ENCODE measurements around the gene LRRC74A. TPM values are rescaled to one million over a fixed set of nuclear protein-coding genes. Genes with fewer than 3 reads are reported as not detected.
"Not testable (repeated sequence)": the region's sequence is repeated elsewhere in the genome, so short reads cannot be mapped to it uniquely, and the experiment has no call there.

The LRRC74A gene
- total RNA-seq, 1 experiment from 2014 or later, result not detected

DNA sequence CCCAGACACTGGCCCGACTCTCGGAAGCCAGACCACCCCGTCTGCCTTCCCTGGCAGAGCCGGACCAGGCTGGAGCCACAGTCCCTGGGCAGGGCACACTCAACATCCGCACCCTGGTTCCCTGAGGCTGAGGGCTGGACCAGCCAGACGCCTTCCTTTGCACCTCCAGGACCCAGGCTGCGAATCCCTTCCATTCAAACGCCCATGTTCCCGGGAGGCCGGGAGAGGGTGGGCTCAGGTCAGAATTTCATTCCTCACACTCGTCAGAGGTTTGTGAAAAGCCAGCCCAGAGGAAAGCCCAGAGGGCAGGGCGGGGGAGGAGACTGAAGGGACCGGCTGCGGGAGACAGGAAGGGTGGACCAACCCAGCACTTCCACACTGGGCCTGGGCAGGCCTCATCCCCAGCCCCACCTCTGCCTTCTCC lies 58.7 kb downstream of the LRRC74A start:
- no peak for DNase-seq (ENCODE audit: low read depth)

DNA sequence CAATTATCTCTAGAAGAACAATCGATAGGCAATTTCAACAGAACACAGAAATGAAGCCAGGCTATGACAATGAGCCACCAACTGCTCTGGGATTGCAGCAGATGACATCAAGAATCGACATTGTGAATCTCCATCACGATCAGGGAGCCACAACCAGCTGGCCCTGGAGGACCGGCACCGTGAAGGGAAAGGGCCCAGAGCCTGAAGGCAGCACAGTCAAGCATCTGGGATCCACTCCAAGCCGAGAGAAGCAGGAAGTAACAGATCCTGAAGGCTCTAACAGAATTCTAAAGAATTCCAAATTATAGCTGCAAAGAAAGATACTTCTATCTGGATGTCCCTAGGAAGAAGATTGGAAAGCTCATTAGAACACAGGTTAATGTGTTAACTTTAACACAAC lies 61.0 kb downstream of the LRRC74A start:
- DNase-seq (ENCODE audit: low read depth), result peak; percentile 79

DNA sequence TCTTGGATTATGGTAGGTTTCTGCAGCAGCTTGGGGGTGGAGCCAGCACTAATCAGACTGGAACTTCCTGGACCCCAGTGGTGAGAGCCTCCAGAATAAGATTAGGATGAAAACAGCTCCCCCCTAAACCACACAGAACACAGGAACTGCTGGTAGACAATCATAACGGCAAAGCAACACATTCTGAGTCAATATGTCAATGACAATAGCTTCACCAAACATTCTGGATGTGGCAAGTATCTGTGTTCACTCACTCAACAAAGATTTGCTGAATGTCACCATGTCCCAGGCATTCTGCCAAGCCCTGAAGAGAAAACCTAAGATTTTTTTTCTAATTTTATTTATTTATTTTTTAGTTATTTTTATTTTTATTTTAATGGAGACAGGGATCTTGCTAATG lies 65.2 kb downstream of the LRRC74A start:
- no peak for DNase-seq (ENCODE audit: low read depth)

DNA sequence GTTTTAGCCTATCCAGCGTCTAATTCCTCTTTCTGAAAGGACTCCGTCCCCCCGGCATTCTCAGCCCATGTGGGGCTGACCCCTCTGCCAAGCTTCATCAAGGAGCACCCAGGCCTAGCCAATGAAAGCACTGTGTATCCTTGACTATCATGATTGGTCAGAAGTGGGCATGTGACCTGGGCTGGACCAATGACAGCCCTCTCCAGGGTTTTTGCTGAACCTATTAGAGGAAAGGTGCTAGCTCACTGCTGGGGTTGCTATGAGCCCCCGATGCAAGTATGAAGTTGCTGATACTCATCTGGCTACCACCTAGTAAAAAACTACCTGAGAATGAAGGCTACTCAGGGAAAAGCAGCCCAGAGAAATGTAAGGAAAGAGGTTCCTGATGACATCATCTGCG lies 68.1 kb downstream of the LRRC74A start:
- DNase-seq (ENCODE audit: low read depth), result no peak

DNA sequence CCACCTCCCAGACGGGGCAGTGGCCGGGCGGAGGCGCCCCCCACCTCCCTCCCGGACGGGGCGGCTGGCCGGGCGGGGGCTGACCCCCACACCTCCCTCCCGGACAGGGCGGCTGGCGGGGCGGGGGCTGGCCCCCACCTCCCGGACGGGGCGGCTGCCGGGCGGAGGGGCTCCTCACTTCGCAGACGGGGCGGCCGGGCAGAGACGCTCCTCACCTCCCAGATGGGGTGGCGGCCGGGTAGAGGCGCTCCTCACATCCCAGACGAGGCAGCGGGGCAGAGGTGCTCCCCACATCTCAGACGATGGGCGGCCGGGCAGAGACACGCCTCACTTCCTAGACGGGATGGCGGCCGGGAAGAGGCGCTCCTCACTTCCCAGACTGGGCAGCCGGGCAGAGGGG lies 71.8 kb downstream of the LRRC74A start:
- DNase-seq (ENCODE audit: low read depth), result not testable (repeated sequence)

DNA sequence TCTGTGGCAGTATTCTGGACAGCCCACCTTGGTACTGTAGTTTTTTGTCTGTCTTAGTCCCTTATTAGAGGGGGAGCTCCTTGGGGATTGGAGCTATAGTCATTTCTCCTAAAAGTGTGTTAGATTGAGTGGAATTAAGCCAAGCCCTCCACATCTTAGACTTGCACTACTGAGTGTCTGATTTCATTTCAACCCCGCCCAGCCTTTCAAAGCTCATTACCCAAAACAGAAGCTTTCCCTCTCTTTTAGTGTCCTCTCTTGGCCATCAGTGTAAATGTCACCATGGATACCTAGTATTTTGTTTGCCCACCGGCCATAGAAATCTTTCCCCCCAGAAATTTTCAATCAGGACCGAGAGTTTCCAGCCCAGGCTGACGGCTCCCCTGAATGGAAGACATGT lies 74.5 kb downstream of the LRRC74A start:
- DNase-seq (ENCODE audit: low read depth), result no peak

DNA sequence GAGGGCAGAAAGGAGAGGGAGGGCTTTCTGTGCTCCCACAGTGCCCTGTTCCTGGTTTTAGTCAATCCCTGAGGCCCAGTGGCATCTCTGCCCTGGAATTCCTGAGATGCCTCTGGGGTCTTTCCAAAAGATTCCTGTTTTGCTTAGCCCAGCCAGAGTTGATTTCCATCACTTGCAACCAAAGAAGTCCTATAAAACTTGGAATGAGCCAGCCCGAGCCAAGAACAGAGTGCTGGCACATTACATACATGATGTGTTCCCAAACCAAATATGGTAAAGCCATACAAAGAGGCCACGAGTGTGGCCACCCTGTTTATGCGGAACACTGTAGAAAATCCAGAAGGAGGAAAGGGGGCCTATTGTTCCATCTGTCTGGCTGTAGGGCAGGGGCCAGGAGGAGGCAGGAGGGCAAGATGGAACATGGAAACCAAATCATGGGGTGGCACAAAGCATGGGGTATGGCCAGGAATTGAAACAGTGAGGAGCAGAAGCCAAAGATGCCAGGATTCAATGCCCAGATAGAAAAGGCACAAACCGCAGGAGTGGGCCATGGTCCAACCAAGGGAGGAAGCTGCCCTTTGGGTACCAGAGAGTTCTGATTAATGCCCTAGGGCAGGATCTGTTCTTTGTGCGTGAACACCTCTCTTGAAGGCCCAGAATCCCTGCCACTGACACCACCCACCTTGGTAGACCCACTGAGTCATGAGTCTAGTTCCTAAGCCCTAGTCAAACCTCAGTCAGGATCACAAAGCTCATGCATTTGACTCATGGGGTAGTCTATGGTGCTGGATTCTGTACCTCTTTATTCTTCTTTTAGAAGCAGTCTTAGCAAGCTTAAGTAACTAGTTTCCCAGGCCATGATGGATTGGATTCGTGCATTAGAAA lies 75.2 kb downstream of the LRRC74A start:
- DNase-seq (ENCODE audit: low read depth), result peak; percentile 65

DNA sequence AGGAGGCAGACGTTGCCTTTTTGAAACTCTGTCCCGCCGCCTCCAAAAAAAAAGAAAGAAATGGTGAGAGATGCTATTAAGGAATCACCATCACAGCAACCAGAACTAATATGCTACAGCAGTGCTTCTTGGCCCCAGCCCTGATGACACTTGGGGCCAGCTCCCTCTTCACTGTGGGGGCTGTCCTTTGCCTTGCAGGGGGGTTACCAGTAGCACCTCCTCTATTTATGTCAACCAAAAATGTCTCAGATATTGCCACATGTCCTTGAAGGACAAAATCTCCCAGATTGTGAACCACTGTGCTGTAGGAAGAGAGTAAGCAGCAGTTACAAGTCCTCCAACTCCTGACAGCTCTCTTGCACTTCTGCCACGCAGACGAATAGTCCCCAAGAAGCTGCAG lies 76.4 kb downstream of the LRRC74A start:
- DNase-seq (ENCODE audit: low read depth), result no peak

DNA sequence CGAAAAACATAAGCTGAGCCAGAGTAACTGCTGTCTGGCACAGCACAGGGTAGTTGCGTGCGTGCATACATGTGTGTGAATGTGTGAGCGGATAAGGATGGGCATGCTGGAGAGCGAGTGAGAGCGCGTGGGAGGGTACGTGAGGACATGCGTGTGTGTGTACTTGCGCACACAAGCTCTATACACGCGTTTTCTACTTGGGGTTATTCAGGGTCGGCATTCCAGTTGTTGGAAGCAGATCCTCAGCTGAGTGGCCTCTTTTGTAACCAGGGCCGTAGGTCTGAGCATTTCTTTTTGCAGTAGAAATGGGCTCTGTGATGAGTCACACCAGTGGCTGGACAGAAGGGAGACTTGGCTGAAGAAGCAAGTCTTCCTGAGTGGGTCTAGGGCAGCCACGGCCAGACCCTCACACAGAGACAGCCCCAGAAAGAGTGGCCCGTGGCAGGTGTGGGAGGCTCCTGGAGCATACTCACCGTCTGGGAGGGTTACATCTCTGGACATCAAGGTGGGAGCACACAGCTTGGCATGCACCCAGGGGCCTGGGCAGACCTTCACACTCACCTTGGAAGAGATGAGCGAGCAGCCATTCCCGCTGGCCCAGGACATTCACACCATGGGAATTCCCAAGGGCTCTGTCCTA lies 78.0 kb downstream of the LRRC74A start:
- peak; percentile 95 for DNase-seq (ENCODE audit: low read depth)

DNA sequence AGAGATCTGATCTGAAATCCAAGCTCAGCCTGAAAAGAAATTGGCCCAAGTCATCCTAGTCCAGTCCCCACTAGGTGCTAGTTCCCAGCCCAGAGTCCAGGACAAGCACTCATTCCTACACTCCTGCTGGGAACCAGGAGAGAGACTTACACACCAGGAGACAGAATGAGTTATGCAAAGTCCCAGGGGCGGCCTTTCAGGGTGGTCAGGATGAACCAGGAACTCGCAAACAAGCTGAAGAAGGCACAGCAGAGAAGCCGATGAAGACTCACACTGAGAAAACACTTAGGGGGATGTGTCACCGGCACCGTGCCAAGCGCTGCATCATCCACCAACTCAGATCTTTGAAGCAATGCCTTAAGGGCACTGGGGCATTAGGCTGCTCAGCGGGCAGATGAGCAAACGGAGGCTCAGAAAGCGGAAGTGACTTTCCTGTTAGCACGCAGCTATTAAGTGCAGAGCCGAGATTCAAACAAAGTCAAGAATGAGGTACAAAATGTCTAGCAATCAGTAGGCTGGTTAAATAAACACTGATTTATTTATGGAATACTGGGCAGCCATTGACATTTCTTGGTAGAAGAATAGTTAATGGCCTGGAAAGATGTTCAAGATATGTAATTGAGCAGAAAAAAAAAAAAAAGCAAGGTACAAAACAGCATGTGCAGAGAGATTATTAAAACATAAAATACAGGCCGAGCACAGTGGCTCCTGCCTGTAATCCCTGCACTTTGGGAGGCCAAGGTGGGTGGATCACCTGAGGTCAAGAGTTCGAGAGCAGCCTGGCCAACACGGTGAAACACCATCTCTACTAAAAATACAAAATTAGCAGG lies 78.7 kb downstream of the LRRC74A start:
- peak; percentile 99 for DNase-seq (ENCODE audit: low read depth)

DNA sequence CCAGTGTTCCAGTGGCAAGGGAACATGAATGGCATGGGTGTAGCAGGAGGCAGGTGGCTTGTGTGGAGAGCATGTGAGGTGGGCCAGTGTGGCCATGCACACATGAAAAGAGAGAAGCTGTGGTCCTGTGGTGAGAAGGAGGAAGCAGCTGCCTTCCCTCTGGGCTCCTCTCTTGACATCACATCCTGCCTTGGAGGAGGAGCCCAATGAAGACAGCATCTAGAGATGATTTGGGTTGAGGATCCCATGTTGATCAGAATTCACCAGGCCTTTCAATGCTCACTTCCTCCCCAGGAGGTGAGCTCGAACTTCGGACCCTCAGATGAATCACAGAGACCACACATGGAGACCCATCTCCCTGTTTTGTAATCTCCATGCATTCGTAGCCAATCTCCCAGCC lies 82.6 kb downstream of the LRRC74A start:
- DNase-seq (ENCODE audit: low read depth), result no peak

DNA sequence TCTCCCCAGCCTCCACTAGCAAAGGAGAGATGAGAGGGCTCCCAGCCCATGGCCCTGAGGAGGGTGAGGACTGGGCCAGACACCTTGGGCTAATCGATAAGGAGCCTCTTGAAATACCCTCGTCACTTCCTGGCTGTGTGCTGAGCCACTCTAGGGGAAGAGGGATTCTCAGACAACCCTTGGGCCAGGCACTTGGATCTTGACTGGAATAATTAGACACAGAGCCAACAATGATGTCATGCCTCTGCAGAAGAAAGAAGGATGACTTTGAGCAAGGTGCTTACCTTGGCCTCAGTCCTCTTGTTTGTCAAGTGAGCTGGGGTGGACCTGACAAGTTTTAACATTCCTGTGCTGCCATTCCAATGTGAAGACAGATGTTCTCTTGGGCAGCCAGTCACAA lies 83.1 kb downstream of the LRRC74A start:
- DNase-seq (ENCODE audit: low read depth), result no peak

DNA sequence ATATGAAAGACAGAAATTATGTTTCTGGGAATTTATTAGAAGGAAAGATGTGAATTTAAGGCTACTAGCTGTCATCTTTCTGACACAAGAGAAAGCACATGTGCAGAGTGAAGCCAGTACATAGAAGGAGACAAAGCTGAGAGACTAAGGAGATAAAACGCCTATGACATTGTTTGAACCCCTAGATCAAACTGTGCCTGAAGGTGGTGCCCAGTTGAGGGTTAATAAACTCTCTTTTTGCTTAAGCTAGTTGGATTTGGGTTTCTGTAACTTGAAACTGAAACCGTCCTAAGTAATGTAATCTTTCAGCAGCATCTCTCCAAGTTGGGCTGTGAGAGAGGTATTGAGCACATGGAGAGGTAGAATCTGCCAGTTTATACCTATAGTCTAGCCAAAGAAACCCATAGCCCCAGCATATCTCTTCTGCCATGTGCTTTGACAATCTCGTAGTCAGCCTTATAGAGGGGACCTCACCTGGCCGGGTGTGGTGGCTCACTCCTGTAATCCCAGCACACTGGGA lies 84.2 kb downstream of the LRRC74A start:
- DNase-seq (ENCODE audit: low read depth), result no peak

DNA sequence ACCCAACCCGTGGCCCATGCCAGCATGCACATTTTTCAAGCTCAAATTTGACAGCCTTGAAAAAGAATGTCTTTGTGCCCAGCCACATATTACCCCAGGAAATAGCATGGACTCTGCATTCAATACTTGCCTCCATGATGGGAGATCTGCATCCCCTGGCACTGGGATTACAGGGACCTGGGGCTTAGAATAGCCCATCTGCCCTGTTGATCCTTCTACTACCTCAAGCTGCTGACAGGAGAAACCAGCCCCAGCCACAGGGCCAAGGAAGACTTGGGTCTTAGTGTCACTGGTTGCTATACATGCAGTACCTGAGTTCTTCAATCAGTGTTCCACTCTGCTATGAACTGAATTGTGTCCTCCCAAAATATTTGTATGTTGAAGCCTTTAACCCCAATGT lies 85.3 kb downstream of the LRRC74A start:
- DNase-seq (ENCODE audit: low read depth), result no peak

DNA sequence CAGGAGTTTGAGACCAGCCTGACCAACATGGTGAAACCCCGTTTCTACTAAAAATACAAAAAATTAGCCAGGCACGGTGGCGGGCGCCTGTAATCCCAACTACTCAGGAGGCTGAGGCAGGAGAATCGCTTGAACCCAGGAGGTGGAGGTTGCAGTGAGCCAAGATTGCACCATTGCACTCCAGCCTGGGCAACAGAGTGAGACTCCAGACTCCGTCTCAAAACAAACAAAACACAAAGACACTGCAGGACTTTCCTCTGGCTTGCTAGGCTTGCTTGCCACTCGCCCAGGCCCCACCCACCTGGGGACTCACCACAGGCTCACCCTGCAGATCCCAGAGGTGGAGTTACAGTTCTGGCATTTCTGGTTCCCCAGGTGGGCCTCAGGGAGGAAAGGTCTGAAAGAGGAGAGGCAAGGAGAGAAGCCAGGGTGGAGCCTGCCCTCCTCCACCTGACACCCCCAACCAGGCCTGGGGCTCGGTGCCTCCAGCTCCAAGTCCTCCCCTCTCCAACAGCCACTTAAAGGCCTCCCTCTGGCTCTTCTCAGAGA lies 88.4 kb downstream of the LRRC74A start:
- not testable (repeated sequence) for DNase-seq (ENCODE audit: low read depth)

DNA sequence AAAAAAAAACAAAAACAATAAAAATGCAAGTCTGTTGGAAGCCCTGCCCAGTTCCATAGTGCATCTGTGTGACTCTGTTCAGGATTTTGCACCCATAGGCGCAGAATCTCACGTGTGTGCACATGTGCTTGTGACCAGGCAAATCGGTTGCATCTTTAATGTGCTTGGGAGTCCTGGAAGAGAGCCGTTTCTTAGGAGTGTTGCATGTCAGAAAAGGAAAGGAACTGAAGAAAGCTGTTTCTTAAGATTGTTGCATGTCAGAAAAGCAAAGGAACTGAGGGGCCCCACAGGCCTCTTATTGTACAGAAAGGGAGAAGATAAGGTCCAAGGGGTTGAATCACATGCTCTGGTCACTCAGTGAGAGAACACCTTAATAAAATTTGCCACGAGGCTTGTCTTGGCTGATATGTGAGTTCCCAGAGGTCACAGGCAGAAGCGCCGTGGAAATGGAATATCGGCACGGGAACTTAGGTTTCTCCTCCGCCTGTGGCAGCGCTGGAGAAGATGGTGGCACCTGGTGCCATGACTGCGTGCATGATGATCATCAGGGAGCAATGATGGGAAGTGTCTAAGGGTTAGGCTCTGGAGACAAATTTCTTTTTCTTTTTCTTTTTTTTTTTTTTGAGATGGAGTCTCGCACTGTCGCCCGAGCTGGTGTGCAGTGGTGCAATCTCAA lies 90.0 kb downstream of the LRRC74A start:
- DNase-seq (ENCODE audit: low read depth), result no peak

DNA sequence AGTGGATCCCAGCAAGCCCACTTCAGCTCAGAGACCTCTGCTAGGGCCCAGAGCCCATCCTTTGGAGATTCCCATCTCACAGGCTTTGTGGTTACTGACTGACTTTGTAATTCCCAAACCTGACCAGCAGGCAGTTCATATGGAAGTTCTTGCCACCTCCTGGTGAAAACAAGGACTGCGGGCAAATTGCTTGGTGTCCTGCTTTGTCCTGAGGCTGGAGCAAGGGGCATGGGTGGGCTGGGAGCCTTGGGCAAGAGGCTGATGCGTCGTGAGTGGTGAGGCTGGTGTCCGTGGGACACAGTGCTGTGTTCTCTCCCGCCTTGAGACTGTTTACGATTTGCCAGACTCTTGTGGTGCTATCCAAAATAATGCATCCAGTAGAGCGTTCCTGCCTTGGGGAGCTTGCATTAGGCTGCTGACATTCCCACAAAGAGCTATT lies 91.0 kb downstream of the LRRC74A start:
- peak; percentile 76 for DNase-seq (ENCODE audit: low read depth)

DNA sequence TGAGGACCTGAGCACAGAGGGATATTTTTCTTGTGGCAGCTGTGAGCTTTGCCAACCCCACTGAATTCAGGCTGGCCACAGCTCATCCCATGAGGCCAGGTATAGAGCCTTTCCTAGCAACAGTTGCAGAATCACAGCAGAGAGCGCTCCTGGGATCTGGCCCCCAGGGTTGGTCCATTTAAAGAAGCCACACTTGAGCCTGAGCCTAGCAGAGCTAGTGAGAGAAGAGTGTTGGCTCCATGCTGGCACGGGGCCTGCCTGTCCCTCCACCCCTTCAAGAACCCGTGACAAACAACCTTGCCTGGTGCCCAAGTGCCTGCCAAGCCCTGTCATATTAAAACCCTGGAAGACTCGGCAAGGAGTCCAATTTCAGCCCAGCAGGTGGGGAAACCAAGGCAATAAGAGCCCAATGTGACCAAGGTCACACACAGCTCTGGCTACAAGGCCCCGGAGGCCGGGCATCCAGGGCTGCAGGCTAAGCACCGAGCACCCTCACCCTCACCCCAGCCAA lies 91.6 kb downstream of the LRRC74A start:
- peak; percentile 42 for DNase-seq (ENCODE audit: low read depth)

DNA sequence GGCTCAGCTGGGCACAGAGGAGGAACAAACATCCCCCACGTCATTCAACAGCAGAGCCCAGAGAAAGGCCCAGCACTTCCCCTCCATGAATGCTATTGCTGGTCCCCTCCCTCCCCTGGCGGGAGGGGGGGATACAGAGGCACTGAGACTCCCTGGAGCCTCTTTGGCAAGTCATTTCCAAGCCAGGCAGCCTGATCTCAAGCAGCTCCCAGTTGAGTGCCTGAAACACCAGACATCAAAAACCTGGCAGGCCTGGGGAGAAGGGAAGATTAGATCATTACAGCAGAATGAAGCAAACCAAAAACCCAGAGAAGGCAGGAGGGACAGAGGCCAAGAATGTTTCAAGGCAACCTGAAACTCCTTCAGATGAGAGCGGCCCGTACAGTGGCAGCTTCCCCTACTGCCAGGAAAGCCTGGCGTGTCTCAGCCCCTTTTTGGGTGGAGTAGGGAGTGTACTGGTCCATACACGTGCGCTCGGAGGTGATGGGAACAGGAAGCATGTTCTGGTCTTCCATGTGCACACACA lies 92.1 kb downstream of the LRRC74A start:
- DNase-seq (ENCODE audit: low read depth), result no peak

DNA sequence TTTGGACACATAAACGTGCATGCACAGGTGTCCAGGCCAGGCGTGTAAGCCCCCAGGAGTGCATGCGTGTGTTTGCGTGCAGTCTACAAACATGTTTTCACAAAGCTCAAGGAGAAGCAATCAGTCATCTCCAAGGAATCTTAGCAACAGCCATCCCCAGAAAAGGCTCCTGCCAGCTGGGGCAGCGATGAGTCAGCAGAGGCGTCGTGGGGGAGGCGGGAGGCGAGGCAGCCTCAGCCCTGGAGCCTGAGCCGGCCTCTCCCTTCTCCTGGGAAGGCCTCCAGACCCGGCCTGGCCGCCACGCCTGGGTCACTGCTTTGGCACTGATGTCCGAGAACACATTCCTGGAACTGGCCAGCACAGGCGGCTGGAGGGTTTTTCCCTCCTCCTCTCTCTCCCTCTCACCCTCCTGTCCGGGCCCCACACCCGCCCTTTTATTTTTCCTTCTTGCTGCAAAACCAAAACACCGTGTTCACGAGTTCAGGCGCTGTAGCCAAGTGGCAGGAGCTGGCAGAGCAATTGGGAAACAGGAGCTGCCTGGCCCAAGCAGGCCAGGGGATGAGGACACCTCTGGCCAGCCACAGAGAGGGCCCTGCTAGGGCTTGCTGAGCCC lies 92.7 kb downstream of the LRRC74A start:
- DNase-seq (ENCODE audit: low read depth), result peak; percentile 99

All from RPMI7951 (cell line).